HepG2 (cell line): Measurements from ENCODE around the gene SPIN1. TPM values are rescaled to one million over a fixed set of nuclear protein-coding genes. Genes with fewer than 3 reads are reported as not detected.

Experiments used
- HBP1 ChIP-seq: IDR thresholded peaks from 2 replicates; pipeline ENCODE4 v1.6.1; 2016; ENCODE audit warnings: low read depth, control low read depth
- ONECUT2 ChIP-seq: sonication (generic); formaldehyde crosslinking; IDR thresholded peaks from 2 replicates; pipeline ENCODE4 v1.4.0; 2020; ENCODE audit warnings: missing genetic modification reagents
- PRDM10 ChIP-seq: sonication (generic); formaldehyde crosslinking; IDR thresholded peaks from 2 replicates; pipeline ENCODE4 v1.4.0; 2020; ENCODE audit warnings: low read depth, missing genetic modification reagents
- USF2 ChIP-seq, 2 experiments: sonication (generic) in 1 of 2; formaldehyde crosslinking in 1 of 2; IDR thresholded peaks; 2 replicates each; pipeline versions ENCODE4 v1.5.1 to v1.6.1; 2011 to 2020; ENCODE audit warnings: borderline replicate concordance in 1 of 2, low read depth in 1 of 2, low read length in 1 of 2, mild to moderate bottlenecking in 1 of 2, missing genetic modification reagents in 1 of 2, moderate library complexity in 1 of 2
- ZNF431 ChIP-seq: sonication (generic); formaldehyde crosslinking; IDR thresholded peaks from 2 replicates; pipeline ENCODE4 v1.9.0; 2022; ENCODE audit warnings: missing genetic modification reagents, low read depth, mild to moderate bottlenecking, borderline replicate concordance
- ZNF543 ChIP-seq: sonication (generic); formaldehyde crosslinking; IDR thresholded peaks from 2 replicates; pipeline ENCODE4 v1.4.0; 2020; ENCODE audit warnings: mild to moderate bottlenecking, missing genetic modification reagents
- ZNF75D ChIP-seq: sonication (generic); formaldehyde crosslinking; IDR thresholded peaks from 2 replicates; pipeline ENCODE4 v1.8.1; 2023; ENCODE audit warnings: missing genetic modification reagents, mild to moderate bottlenecking, borderline replicate concordance
- polyA plus RNA-seq, 8 experiments: library from polyadenylated mRNA; depleted of rRNA in 3 of 8; stranded (reverse) in 7 of 8; unstranded in 1 of 8; fragments of >200 nt; fragmentation: Illumina TruSeq in 4 of 8; extraction: Trizol in 4 of 8; gene quantifications; 2 replicates each; pipeline versions ENCODE4 v1.2.1 to v1.2.3, GENCODE V29; 2011 to 2016; ENCODE audit warnings: low read depth in 4 of 8, missing spikeins in 1 of 8, mixed read lengths in 1 of 8; ENCODE audit not compliant: insufficient read depth in 1 of 8
- total RNA-seq, 5 experiments: library from RNA; depleted of rRNA; stranded (reverse); fragments of >200 nt; fragmentation: Illumina TruSeq; extraction: Trizol; gene quantifications; 2 replicates each; pipeline ENCODE4 v1.2.3, GENCODE V29; 2016; ENCODE audit warnings: low read depth in 1 of 5

SPIN1 gene
- total and polyA plus RNA-seq, 2 of the 13 experiments (the other 11 are each of a cell fraction or from before 2014, with no cell fraction given), result 20.0 to 24.3 TPM

- TF ChIP-seq USF2 (IDR thresholded peaks at IDR 0.05; ENCODE audit: low read depth, low read length) (no peak), USF2 (CRISPR knock-in tag; IDR thresholded peaks at IDR 0.05; ENCODE audit: borderline replicate concordance) (no peak), ONECUT2 (CRISPR knock-in tag) (no peak), ZNF75D (CRISPR knock-in tag) (no peak), HBP1 (CRISPR knock-in tag) (no peak), PRDM10 (no peak), ZNF543 (CRISPR knock-in tag) (no peak), ZNF431 (CRISPR knock-in tag) (no peak)
- TF ChIP-seq, all 625 proteins: peak for 0
These were observed 110.6 kb downstream of the SPIN1 start (continued) for GRCh38 chr9:88498880-88499279.
